Activated CD8-positive, alpha-beta T cell treated with anti-CD3 and anti-CD28 coated beads for 36 hours (primary cell): ENCODE results near the gene KLHL40. TPM values are rescaled to one million over a fixed set of nuclear protein-coding genes. Genes with fewer than 3 reads are reported as not detected.

ENCODE experiments used
- ATAC-seq: fragments of 200-7000 bp; cut with Tn5 transposase; one replicate; pipeline ENCODE4 v1.10.0; 2021; ENCODE audit warnings: mild to moderate bottlenecking, moderate library complexity
- CTCF ChIA-PET: fragments of 350-600 bp; sonication (Branson Sonifier 250); formaldehyde crosslinking; loops from one replicate; lab custom pipeline; 2021; ENCODE audit warnings: antibody characterized with exemption; lab: Charles Lee
- POLR2A ChIA-PET: fragments of 350-600 bp; sonication (Branson Sonifier 250); formaldehyde crosslinking; loops from one replicate; lab custom pipeline; 2021; ENCODE audit warnings: antibody characterized with exemption; lab: Charles Lee
- DNase-seq: peaks from one replicate; pipeline ENCODE4 v3.0.0-alpha.2; 2020
- H3K27ac Mint-ChIP-seq: one replicate; pipeline ENCODE4 v1.8.0; 2021; ENCODE audit warnings: mild to moderate bottlenecking, mixed read lengths
- H3K27me3 Mint-ChIP-seq: one replicate; pipeline ENCODE4 v1.8.0; 2021; ENCODE audit warnings: mixed read lengths
- H3K36me3 Mint-ChIP-seq: one replicate; pipeline ENCODE4 v1.8.0; 2021; ENCODE audit warnings: low read depth, mixed read lengths
- H3K4me1 Mint-ChIP-seq: one replicate; pipeline ENCODE4 v1.8.0; 2021; ENCODE audit warnings: low read depth, mixed read lengths
- H3K4me3 Mint-ChIP-seq: one replicate; pipeline ENCODE4 v1.8.0; 2021; ENCODE audit warnings: mild to moderate bottlenecking, moderate library complexity, mixed read lengths
- H3K9me3 Mint-ChIP-seq: one replicate; pipeline ENCODE4 v1.8.0; 2021; ENCODE audit warnings: mixed read lengths
- intact Hi-C: fragments of 100-400 bp; cut with micrococcal nuclease; formaldehyde crosslinking; loops from one replicate; pipeline ENCODE4 v1.10.0; 2022
- total RNA-seq, 2 experiments: library from RNA; stranded (reverse); gene quantifications; one replicate each; pipeline ENCODE4 v1.2.3, GENCODE V29; 2021
- TF ChIP-seq, protein P1 (sequence below): fragments of 200-600 bp; IDR thresholded peaks from one replicate; pipeline ENCODE4 v1.8.0; 2022; ENCODE audit warnings: antibody characterized with exemption, mild to moderate bottlenecking

The KLHL40 gene
- total RNA-seq, 2 experiments from 2014 or later, result not detected

DNA sequence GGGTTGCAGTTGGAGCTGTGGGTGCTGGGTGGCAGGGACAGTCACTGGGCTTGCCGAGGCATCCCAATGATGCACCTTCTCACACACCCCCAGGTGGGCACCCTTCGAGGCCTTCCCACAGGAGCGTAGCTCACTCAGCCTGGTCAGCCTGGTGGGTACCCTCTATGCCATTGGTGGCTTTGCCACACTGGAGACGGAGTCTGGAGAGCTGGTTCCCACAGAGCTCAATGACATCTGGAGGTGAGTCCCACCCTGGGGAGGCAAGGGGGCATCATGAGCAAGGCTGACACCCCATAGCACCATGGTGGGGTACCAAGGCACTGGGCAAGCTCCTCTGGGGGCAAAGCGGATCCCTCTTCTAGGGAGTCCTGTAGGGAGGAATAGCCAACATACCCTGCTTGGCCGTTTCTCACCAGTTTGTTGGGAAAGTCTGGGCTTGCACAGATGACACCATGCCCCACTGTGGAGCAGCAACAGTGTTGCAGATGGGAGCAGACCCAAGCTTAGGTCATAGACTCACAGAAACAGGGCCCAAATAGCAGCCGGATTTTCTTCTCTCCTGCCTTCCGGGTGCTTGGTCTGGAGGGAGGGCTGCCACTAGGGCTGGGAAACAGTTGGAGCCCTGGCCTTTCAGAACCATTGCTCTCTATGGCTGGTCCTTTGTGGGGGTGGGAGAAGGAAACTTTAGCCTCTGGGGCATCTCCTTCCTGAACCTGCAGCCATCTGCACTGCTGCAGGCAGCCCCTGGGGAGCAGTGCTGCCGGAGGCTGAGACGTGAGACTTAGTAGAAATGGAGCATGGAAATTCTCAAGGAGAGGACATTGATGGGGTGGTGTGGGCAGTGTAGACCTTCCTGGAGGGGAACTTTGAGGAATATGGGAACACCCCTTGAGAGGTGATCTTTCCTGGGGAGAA is 5.7 kb downstream of the KLHL40 start:
- DNase-seq (no peak), ATAC-seq (no peak)
- H3K27me3 Mint-ChIP-seq, result no peaks in the 10 kb centered on the region
- POLR2A ChIA-PET, result no interaction called here
- H3K9me3 Mint-ChIP-seq, result no peaks in the 10 kb centered on the region
- TF ChIP-seq, protein P1, sequence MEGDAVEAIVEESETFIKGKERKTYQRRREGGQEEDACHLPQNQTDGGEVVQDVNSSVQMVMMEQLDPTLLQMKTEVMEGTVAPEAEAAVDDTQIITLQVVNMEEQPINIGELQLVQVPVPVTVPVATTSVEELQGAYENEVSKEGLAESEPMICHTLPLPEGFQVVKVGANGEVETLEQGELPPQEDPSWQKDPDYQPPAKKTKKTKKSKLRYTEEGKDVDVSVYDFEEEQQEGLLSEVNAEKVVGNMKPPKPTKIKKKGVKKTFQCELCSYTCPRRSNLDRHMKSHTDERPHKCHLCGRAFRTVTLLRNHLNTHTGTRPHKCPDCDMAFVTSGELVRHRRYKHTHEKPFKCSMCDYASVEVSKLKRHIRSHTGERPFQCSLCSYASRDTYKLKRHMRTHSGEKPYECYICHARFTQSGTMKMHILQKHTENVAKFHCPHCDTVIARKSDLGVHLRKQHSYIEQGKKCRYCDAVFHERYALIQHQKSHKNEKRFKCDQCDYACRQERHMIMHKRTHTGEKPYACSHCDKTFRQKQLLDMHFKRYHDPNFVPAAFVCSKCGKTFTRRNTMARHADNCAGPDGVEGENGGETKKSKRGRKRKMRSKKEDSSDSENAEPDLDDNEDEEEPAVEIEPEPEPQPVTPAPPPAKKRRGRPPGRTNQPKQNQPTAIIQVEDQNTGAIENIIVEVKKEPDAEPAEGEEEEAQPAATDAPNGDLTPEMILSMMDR, result no peak
- no peaks in the 10 kb centered on the region for H3K36me3 Mint-ChIP-seq
- no peak overlapping the region for H3K4me3 Mint-ChIP-seq
- H3K27ac Mint-ChIP-seq, result no peak overlapping the region
- no peaks in the 10 kb centered on the region for H3K4me1 Mint-ChIP-seq
- CTCF ChIA-PET, result no interaction called here
- intact Hi-C loops, result no loop called here

GRCh38 chr3:42691816-42692666 is 6.7 kb downstream of the KLHL40 start:
- CTCF ChIA-PET, result no interaction called here
- DNase-seq, result no peak
- H3K9me3 Mint-ChIP-seq, result no peaks in the 10 kb centered on the region
- H3K4me3 Mint-ChIP-seq, result no peak overlapping the region
- POLR2A ChIA-PET, result no interaction called here
- no peaks in the 10 kb centered on the region for H3K27me3 Mint-ChIP-seq
- no peaks in the 10 kb centered on the region for H3K36me3 Mint-ChIP-seq
- no peak for ATAC-seq
- H3K27ac Mint-ChIP-seq, result no peak overlapping the region
- H3K4me1 Mint-ChIP-seq, result no peaks in the 10 kb centered on the region
- intact Hi-C loops, result no loop called here
- TF ChIP-seq, protein P1, result no peak

GRCh38 chr3:42692667-42693529 is 7.6 kb downstream of the KLHL40 start:
- H3K4me3 Mint-ChIP-seq, result no peak overlapping the region
- H3K27ac Mint-ChIP-seq, result no peak overlapping the region
- TF ChIP-seq, protein P1, result no peak
- H3K27me3 Mint-ChIP-seq, result no peaks in the 10 kb centered on the region
- H3K9me3 Mint-ChIP-seq, result no peaks in the 10 kb centered on the region
- no peak for ATAC-seq
- H3K36me3 Mint-ChIP-seq, result no peaks in the 10 kb centered on the region
- CTCF ChIA-PET, result no interaction called here
- POLR2A ChIA-PET, result no interaction called here
- intact Hi-C loops, result no loop called here
- DNase-seq, result no peak
- H3K4me1 Mint-ChIP-seq, result no peaks in the 10 kb centered on the region

GRCh38 chr3:42693530-42693930 is 8.2 kb downstream of the KLHL40 start:
- ChIA-PET POLR2A (no interaction called here), CTCF (no interaction called here)
- ATAC-seq, result no peak
- H3K4me1 Mint-ChIP-seq, result no peaks in the 10 kb centered on the region
- no peak overlapping the region for H3K27ac Mint-ChIP-seq
- TF ChIP-seq, protein P1, result no peak
- intact Hi-C loops, result no loop called here
- DNase-seq, result no peak
- no peaks in the 10 kb centered on the region for H3K9me3 Mint-ChIP-seq
- no peak overlapping the region for H3K4me3 Mint-ChIP-seq
- no peaks in the 10 kb centered on the region for H3K27me3 Mint-ChIP-seq
- no peaks in the 10 kb centered on the region for H3K36me3 Mint-ChIP-seq
